Measurements from ENCODE around the gene BPIFA1.

DNA sequence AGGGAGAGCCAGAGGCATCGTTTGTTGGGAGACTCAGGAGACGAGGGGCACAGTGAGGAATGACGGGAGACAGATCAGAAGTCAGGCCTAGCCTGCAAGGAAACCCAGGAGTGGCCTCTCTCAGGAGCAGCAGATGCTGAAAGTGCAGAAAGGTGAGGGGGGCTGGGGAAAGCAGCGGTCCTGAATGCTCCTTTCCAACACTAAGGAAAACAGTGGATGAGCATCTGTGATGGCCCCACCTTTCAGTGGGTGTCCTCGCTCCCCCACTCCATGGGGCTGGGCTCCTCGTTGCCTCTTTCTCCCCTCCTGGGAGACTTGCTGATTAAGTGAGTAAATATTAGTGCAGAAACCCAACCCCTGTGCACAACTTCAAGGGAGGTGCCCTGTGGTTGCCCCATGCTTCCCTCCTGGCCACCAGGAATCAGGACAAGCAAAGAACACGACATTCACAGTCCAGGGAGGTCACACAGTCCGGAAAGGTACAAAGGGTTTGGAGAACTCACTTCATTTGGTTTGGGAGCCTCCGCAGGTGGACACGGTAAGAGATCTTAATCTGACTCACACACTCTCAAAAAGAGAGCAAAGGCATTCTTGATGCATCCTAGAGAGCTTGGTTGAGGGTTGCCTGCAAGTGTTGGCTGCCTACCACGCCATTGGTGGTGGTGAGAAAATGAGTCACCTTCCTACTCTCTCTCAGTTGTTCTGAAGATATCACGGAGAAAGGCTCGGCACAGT lies 37.5 kb downstream of the BPIFA1 start:
- TF ChIP-seq EP300 (IDR thresholded peaks at IDR 0.05) (no peak), POLR2A (IDR thresholded peaks at IDR 0.05) (no peak), POLR2AphosphoS5 (IDR thresholded peaks at IDR 0.05) (no peak)
- TF ChIP-seq, protein P1, sequence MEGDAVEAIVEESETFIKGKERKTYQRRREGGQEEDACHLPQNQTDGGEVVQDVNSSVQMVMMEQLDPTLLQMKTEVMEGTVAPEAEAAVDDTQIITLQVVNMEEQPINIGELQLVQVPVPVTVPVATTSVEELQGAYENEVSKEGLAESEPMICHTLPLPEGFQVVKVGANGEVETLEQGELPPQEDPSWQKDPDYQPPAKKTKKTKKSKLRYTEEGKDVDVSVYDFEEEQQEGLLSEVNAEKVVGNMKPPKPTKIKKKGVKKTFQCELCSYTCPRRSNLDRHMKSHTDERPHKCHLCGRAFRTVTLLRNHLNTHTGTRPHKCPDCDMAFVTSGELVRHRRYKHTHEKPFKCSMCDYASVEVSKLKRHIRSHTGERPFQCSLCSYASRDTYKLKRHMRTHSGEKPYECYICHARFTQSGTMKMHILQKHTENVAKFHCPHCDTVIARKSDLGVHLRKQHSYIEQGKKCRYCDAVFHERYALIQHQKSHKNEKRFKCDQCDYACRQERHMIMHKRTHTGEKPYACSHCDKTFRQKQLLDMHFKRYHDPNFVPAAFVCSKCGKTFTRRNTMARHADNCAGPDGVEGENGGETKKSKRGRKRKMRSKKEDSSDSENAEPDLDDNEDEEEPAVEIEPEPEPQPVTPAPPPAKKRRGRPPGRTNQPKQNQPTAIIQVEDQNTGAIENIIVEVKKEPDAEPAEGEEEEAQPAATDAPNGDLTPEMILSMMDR (IDR thresholded peaks at IDR 0.05), result no peak
